Right renal cortex interstitium (tissue), 3 donors: Measurements from ENCODE around the gene INHBE. TPM values are rescaled to one million over a fixed set of nuclear protein-coding genes. Genes with fewer than 3 reads are reported as not detected.
"Not testable (repeated sequence)": the region's sequence is repeated elsewhere in the genome, so short reads cannot be mapped to it uniquely, and the experiment has no call there.

Source experiments
- DNase-seq, 3 donors: peaks; one replicate each; pipeline ENCODE4 v3.0.0-alpha.2; 2013; ENCODE audit warnings: low read depth in 3 of 3, low spot score in 2 of 3
- polyA plus RNA-seq, 3 donors: library from polyadenylated mRNA; unstranded; fragments of 120-200 nt; gene quantifications; one replicate each; pipeline ENCODE4 v1.2.1, GENCODE V29; 2013; ENCODE audit not compliant: insufficient read length in 3 of 3

Gene INHBE
- polyA plus RNA-seq, 3 donors, result 0.40 to 0.44 (median 0.42) TPM

GRCh38 chr12:57491393-57492280, 36.5 kb downstream of the INHBE start:
- DNase-seq, result no peak

DNA sequence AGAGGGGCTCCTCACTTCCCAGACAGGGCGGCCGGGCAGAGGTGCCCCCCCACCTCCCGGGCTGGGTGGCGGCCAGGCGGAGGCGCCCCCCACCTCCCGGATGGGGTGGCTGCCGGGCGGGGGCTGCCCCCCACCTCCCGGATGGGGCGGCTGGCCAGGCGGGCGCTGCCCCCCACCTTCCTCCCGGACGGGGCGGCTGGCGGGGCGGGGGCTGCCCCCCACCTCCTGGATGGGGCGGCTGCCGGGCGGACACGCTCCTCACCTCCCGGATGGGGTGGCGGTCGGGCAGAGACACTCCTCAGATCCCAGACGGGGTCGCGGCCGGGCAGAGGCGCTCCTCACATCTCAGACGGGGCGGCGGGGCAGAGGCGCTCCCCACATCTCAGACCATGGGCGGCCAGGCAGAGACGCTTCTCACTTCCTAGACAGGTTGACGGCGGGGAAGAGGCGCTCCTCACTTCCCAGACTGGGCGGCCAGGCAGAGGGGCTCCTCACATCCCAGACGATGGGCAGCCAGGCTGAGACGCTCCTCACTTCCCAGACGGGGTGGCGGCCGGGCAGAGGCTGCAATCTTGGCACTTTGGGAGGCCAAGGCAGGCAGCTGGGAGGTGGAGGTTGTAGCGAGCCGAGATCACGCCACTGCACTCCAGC, 40.1 kb downstream of the INHBE start:
- DNase-seq, result not testable (repeated sequence)

- DNase-seq, result no peak
Measured at GRCh38 chr12:57496822-57497221, 41.7 kb downstream of the INHBE start.

DNA sequence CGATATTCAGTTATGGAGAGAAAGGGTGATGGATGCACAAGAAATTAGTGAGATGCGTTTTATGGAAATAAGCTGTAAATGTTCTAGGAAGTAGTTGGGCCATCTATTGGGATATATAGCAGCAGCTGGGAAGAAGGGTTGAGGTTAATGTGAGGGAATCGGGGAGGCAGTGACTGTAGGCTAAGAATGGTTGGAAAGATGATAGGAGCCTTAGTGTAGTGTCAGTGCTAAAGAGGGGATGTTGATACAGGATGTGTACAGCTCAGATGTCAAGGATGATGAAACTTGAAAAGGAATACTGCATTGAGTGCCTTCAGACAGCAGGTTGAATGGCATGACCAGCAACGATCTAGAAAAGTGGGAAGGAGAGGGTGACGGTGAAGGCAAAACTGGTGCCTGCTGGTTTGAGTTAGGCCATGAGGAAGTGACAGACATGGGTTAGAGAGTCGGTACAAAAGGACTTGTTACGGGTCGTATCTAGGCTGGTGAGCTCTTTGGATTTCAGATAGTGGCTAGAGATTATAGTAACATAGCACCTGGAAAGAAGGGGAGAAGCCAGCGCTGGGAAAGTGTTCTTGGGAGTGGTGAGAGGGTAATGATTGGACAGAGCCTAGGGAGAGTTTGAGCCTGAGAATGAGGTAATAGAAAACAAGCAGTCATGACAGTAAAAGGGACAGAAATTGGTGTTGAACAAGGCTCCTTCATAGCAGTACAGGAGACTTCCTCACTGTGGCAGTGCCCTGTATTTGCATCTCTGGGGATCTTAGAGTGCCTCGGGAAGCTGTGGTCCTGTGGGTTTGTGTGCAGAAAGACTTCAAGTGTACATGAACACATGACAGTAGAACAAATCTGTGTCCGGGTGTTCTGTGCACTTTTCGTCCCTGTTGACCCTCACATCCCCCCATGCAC, 42.4 kb downstream of the INHBE start:
- no peak for DNase-seq

DNA sequence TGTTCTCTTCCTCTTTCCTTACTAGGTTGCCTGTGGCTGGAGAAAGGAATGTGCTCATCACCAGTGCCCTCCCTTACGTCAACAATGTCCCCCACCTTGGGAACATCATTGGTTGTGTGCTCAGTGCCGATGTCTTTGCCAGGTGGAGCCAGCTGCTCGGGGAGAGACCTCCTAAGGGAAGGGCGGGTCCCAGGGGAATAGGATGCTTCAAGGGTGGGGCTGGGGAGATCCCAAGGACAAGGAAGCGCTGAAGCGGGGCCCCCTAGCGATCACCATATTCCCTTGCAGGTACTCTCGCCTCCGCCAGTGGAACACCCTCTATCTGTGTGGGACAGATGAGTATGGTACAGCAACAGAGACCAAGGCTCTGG, 43.0 kb downstream of the INHBE start:
- no peak for DNase-seq

- DNase-seq, result no peak
Measured at GRCh38 chr12:57498571-57498970, 43.5 kb downstream of the INHBE start.

GRCh38 chr12:57500213-57500612, 45.1 kb downstream of the INHBE start:
- DNase-seq, result no peak

- DNase-seq, result not testable (repeated sequence)
Measured at GRCh38 chr12:57502311-57502969, 47.3 kb downstream of the INHBE start.

DNA sequence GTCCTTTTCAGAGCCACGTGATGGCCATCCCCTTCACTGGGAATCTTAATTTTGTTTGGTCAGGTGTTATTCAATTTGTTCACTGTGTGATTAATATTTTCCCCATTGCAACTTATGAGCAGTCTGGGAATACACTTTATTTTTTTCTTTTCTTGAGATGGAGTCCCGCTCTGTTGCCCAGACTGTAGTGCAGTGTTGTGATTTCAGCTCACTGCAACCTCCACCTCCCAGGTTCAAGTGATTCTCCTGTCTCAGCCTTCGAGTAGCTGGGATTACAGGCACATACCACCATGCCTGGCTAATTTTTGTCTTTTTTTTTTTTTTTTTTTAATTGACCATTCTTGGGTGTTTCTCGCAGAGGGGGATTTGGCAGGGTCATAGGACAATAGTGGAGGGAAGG, 51.4 kb downstream of the INHBE start:
- not testable (repeated sequence) for DNase-seq

Other genes starting within 250 kb of the INHBE start
- 1 to 10 TPM; 2.4 to 3.7 (median 2.5) TPM for gene NXPH4, start 238.5 kb upstream of the INHBE start, polyA plus RNA-seq
- gene SHMT2, start 225.6 kb upstream of the INHBE start, polyA plus RNA-seq, result 10 to 100 TPM; 66.0 to 79.2 (median 72.7) TPM
- 1 to 10 TPM; 2.5 to 4.2 (median 3.3) TPM for gene STAC3, start 204.1 kb upstream of the INHBE start, polyA plus RNA-seq
- 10 to 100 TPM; 60.6 to 67.5 (median 66.1) TPM for gene R3HDM2, start 24.3 kb upstream of the INHBE start, polyA plus RNA-seq
- under 1 TPM; 0.14 to 0.21 (median 0.20) TPM for gene INHBC, start 20.5 kb upstream of the INHBE start, polyA plus RNA-seq
- gene GLI1, start 4.5 kb downstream of the INHBE start, polyA plus RNA-seq, result 10 to 100 TPM; 15.9 to 18.8 (median 16.5) TPM
- gene ARHGAP9, start 24.6 kb downstream of the INHBE start, polyA plus RNA-seq, result 1 to 10 TPM; 1.9 to 2.3 (median 1.9) TPM
- gene MARS1, start 32.8 kb downstream of the INHBE start, polyA plus RNA-seq, result 100 to 1,000 TPM; 108 to 110 (median 109) TPM
- 10 to 100 TPM; 33.8 to 35.7 (median 35.3) TPM for gene DDIT3, start 65.2 kb downstream of the INHBE start, polyA plus RNA-seq
- gene MBD6, start 67.5 kb downstream of the INHBE start, polyA plus RNA-seq, result 10 to 100 TPM; 36.8 to 44.8 (median 41.6) TPM
- gene DCTN2, start 91.9 kb downstream of the INHBE start, polyA plus RNA-seq, result 100 to 1,000 TPM; 163 to 179 (median 165) TPM
- under 1 TPM; 0.31 to 0.39 (median 0.32) TPM for gene KIF5A, start 94.7 kb downstream of the INHBE start, polyA plus RNA-seq
- 10 to 100 TPM; 43.6 to 47.5 (median 44.8) TPM for gene PIP4K2C, start 135.9 kb downstream of the INHBE start, polyA plus RNA-seq
- 10 to 100 TPM; 44.4 to 51.8 (median 47.0) TPM for gene DTX3, start 149.5 kb downstream of the INHBE start, polyA plus RNA-seq
- 10 to 100 TPM; 26.7 to 31.4 (median 27.8) TPM for gene ARHGEF25, start 156.1 kb downstream of the INHBE start, polyA plus RNA-seq
- under 1 TPM; 0.37 to 0.75 (median 0.64) TPM for gene B4GALNT1, start 177.9 kb downstream of the INHBE start, polyA plus RNA-seq
- gene OS9, start 238.8 kb downstream of the INHBE start, polyA plus RNA-seq, result 100 to 1,000 TPM; 225 to 234 (median 233) TPM